ELF-1 (cell line): ENCODE measurements around the gene COMTD1.

Experiments used
- DNase-seq: peaks from one replicate; pipeline ENCODE4 v3.0.0-alpha.2; 2016; ENCODE audit warnings: low read depth, low spot score

COMTD1 gene

DNA sequence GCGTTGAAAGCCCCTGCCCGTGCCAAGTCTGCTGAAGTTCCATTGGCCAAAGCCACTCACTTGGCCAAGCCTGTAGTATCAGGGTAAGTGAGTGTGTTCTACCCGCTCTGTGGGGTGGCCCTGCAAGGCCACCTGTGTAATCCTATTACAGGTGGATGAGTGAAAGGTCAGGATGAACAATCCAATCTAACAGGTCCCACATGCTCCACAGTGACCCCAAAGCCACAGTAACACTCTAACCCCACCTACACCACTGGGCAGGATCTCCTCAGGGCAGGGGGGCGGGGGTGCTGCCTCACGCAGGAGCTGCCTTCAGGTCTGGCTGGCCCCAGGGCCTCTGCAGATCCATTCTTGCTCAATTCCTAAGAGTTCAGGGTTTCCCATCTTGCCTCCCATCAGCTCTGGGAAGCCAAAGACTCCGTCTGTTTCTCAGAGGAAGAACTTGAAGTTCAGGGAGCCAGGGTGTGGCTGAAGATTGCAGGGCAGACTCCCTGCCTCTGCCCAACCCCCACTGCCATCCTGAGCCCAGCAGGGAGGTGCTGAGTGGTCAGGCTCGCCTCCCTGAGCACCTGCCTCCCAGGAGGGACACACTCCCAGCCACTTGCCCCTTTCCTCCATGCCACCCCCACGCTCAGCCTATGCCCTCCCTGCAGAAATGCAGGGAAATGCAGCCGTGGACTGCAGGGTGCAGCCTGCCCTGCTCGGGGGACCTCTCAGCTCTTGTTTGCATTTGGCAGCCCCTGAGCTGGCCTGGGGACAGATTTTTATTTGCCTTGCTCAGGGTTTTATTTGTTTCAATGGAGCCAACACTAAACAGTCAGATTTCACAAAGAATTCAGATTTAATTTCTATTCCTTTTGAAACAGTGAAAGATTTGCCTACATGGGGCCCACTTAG, 9.8 kb upstream of the COMTD1 start:
- no peak for DNase-seq

DNA sequence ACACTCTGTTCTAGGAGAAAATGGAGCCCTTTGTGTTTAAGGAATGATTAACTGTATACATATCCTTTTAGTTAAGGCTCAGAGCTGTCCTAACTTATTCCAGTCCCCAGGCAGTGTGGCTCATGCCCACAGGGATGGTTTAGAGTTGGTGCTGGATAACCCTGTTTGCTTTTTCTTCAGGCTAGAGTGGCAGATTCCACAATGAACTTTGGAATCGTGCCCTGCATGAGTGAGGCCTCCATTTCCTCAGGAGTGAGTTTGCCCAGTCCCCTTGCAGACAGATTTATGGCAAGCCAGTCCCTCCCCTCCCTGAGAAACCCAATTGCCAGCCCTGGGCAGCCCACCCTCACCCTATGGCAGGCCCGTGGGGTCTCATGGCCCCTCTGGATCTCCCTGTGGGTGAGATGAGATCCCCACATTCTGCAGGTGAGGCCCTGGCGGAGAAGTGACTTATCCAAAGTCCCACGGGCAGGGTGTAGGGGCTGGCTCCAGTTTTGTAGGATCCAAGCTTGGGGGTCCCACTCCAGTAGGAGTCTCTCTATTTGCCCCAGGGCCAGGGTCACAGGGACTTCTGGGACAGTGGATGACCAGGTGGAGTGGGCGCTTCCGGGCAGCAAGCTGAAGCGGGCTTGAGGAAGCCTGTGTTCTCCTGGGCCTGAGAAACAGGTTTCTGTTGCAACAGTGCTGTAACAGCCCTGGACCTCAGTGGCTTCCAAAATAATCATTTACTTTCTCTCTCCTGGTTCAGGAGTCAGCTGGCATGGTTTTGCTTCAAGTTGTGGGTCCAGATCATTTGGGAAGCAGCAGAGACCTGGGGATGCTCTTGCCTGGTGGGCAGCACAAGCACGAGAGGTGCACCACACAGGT, 9.0 kb upstream of the COMTD1 start:
- DNase-seq = no peak

GRCh38 chr10:75243426-75243825, 7.7 kb upstream of the COMTD1 start:
- no peak for DNase-seq

- DNase-seq = no peak
Measured at GRCh38 chr10:75240329-75241076, 4.7 kb upstream of the COMTD1 start.

DNA sequence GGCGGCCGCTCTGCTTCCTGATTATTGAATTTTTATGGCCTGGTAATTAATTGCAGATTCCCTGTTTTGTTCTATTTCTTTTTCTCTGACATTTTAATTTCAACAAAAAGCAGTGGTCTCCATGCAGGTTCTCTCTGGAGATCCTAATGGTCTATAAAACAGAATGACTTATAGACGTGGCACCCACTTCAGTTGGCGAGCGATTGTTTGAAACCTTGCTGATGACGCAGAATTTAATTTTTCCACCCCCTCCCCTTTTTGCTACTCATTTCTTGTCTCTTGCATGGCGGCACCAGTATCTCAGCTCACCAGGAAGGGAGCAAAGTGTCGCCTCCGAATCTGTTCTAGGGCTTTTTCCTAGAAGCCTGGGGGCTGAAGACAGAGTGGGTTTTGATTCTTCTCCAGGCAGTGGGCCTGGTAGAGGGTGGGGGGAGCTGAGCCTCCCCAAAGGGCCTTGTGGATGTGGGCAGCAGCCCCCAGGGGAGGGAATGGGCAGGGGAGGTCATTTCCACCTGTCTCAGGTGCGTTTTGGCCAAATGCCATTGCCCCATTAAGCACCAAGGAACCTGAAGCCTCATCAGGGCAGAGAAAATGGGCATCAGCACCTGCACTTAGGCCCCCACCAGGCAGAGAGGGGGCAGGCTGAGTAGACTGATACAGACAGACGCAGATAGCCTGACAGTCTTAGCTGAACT, 3.5 kb upstream of the COMTD1 start:
- no peak for DNase-seq

GRCh38 chr10:75238182-75239095, 2.7 kb upstream of the COMTD1 start:
- peak; percentile 75 for DNase-seq

DNA sequence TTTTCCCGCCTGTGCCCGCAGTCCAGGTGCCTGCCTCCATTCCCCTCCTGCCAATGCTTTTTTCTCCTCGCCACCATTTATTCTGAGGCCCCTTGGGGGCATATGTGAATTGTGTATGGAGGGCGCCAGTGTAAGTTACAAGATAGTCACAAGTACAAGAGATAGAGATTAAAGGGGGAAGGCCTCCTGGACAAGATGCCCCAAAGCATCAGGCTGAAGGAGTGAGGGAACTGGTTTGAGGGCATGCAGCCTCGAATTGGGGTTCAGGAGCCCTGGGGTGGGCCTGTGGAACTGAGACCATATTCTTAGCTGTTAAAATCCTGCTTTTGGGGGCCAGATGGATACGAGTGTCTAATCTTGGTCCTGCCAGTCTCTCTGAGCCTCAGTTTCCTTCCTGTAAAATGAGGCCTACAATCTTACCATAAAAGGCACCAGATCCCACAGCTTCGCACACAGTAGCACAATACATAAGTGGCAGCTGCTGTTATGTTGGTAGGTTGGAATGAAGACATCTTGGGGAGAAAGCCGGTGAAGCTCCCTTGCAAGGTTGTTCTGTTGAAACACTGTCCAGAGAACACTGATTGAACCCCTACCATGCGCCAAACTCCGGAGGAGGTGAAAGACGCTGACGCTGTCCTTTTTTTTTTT, 545 bp upstream of the COMTD1 start:
- DNase-seq = no peak

GRCh38 chr10:75234683-75235374, 928 bp downstream of the COMTD1 start:
- peak; percentile 90 for DNase-seq

DNA sequence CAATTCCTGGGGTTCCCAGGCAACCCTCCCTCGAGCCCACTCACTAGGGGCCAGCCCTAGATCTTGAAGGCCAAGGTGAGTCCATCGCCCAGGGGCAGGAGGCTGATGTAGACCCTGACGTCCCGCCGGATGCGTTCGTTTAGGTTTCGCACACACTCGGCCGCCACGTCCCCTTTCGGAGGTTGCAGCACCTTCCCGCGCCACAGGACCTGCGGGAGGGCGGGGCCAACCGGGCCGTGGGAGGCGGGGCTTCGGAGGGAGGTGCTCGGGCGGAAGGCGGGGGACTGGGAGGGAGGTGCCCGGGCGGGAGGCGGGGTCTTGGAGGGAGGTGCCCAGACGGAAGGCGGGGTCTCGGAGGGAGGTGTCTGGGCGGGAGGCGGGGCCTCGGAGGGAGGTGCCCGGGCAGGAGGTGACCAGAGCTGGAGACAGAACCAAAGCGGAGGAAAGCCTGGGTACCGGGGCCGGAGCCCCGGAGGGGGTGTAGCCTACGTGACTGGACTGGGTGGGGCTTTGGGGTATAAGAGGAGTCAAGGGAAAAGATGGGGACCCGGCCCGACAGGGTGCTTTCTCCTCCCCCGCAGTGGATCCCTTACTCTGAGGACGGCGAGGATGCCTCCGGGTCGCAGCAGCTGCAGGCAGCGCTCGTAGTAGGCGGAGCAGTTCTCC, 1.6 kb downstream of the COMTD1 start:
- DNase-seq = peak; percentile 94

GRCh38 chr10:75233444-75234016, 2.2 kb downstream of the COMTD1 start:
- DNase-seq = peak; percentile 82

GRCh38 chr10:75231672-75232581, 3.8 kb downstream of the COMTD1 start:
- no peak for DNase-seq

DNA sequence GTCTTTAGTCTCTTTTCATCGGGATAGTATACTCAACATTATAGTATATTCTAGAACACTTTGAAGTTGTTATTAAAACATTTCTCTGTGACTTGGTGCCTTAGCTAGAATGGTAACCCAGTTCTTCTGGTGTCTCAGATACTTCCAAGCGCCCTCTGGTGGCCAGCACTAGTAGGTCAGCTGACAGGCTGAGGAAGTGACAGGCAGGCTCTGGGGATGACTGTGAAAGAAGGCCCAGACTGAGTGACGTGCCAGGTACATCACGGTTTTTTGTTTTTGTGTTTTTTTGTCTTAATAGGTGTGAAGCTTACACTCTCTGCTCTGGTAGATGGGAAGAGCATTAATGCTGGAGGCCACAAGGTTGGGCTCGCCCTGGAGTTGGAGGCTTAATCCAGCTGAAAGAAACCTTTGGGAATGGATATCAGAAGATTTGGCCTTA, 5.1 kb downstream of the COMTD1 start:
- peak; percentile 86 for DNase-seq

DNA sequence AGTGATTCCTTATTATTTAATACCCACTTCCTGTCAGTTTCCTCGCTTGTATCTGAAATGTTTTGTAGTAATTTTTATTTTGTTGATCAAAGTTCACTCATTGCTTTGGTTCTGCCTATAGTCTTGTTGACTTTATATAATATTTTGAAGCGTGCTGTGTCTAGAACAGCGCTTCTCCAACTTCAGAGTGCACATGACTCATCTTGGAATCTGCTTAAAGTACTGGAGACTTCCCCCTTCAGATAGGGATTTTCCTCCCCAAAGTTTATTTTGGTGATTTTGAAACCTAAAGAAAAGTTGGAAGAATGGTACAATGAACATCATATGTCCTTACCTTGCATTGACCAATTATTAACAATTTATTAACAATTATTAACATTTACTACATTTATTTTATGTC, 5.8 kb downstream of the COMTD1 start:
- no peak for DNase-seq

DNA sequence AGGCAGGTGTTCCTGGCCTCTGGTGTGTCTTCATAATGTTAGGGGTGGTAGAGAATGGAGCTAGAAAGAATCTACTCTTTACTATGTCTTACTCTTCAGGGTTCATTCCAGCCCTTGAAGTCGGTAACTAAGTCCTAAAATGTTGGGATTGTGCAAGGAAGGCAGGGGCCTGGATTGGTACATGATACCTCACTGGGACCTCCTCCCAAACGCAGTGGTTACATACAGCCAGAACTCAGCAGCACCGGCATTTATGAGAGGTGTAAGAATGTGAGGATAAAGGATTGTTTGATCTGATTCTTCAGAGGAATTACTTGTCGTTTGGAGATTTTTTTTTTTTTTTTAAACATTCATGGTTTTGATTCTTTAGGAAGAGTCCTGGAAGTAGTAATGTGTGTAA, 6.9 kb downstream of the COMTD1 start:
- no peak for DNase-seq

GRCh38 chr10:75228278-75228677, 7.5 kb downstream of the COMTD1 start:
- DNase-seq = no peak

GRCh38 chr10:75226656-75227055, 9.1 kb downstream of the COMTD1 start:
- peak; percentile 71 for DNase-seq

DNA sequence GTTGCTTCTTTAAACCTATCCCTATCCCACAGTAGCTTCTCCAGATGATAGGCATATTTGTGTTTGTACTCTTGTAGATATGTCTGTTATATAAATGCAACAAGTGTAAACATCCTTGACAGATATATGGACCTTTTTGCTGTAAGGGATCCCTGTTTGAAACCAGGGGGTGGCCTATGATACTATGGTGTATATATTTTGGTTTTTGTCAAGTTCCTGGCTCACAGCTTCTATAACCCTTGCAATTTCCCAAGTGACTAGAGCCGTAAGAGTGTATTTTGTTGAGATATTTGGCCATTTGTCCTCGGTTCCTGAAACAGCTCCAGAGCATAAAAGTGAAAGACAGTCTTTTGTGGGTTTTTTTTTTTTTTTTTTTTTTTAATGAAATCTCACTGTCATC, 9.7 kb downstream of the COMTD1 start:
- no peak for DNase-seq
